ENCODE data around the gene CDK10. TPM values are rescaled to one million over a fixed set of nuclear protein-coding genes. Genes with fewer than 3 reads are reported as not detected.

Gene CDK10
- total and polyA plus RNA-seq, 9 of the 15 experiments (the other 6 are each of a cell fraction or from before 2014, with no cell fraction given): 2.0 to 85.1 (median 40.1) TPM

- TF ChIP-seq GTF2B (IDR thresholded peaks at IDR 0.05; ENCODE audit: extremely low read depth, insufficient read length) (no peak), UBTF (IDR thresholded peaks at IDR 0.05; ENCODE audit: borderline replicate concordance in 1 of 2, low read depth in 2 of 2, low read length in 2 of 2) (no peak), USF1 (CRISPR knock-in tag; IDR thresholded peaks at IDR 0.05) (no peak), NFIC (IDR thresholded peaks at IDR 0.05) (no peak), STAT5A (IDR thresholded peaks at IDR 0.05; ENCODE audit: borderline replicate concordance, low read length) (no peak), ZNF436 (CRISPR knock-in tag; IDR thresholded peaks at IDR 0.05) (no peak), ZNF318 (IDR thresholded peaks at IDR 0.05; ENCODE audit: borderline replicate concordance in 1 of 2, low read depth in 1 of 2) (no peak), FOXM1 (IDR thresholded peaks at IDR 0.05; ENCODE audit: low read depth) (no peak), FOXM1 (CRISPR knock-in tag; IDR thresholded peaks at IDR 0.05; ENCODE audit: low read depth) (no peak), PRDM10 (IDR thresholded peaks at IDR 0.05; ENCODE audit: partially characterized antibody) (no peak)
Measured at GRCh38 chr16:89646270-89646669, 40.2 kb upstream of the CDK10 start (continued).
